WTC11 (cell line): ENCODE measurements around the gene ZBTB37. TPM values are rescaled to one million over a fixed set of nuclear protein-coding genes. Genes with fewer than 3 reads are reported as not detected.

ENCODE experiments used
- ATAC-seq: fragments of 200-7000 bp; cut with Tn5 transposase; 2 replicates; pipeline ENCODE4 v1.10.0; 2021; ENCODE audit warnings: mild to moderate bottlenecking, moderate library complexity
- CTCF ChIA-PET: fragments of 300-600 bp; sonication (Branson Sonifier 250); formaldehyde crosslinking; loops from one replicate; lab custom pipeline; 2021; ENCODE audit warnings: antibody characterized with exemption; lab: Charles Lee
- POLR2A ChIA-PET: fragments of 350-600 bp; sonication (Branson Sonifier 250); formaldehyde crosslinking; loops from one replicate; lab custom pipeline; 2021; ENCODE audit warnings: antibody characterized with exemption; lab: Charles Lee
- DNase-seq: peaks from one replicate; pipeline ENCODE4 v3.0.0; 2021; ENCODE audit warnings: low spot score
- H3K27ac Mint-ChIP-seq: 2 replicates; pipeline ENCODE4 v1.8.0; 2021; ENCODE audit warnings: mixed read lengths
- H3K27me3 Mint-ChIP-seq: 2 replicates; pipeline ENCODE4 v1.8.0; 2021; ENCODE audit warnings: low read depth, mild to moderate bottlenecking, moderate library complexity, mixed read lengths
- H3K36me3 Mint-ChIP-seq: 2 replicates; pipeline ENCODE4 v1.8.0; 2021; ENCODE audit warnings: mixed read lengths
- H3K4me1 Mint-ChIP-seq: 2 replicates; pipeline ENCODE4 v1.8.0; 2022; ENCODE audit warnings: mixed read lengths
- H3K4me3 Mint-ChIP-seq: 2 replicates; pipeline ENCODE4 v1.8.0; 2021; ENCODE audit warnings: mild to moderate bottlenecking, moderate library complexity, mixed read lengths
- H3K9me3 Mint-ChIP-seq: 2 replicates; pipeline ENCODE4 v1.8.0; 2021; ENCODE audit warnings: mixed read lengths
- AR ChIP-seq: fragments of 250-450 bp; sonication (Bioruptor Pico); IDR thresholded peaks from 2 replicates; pipeline ENCODE4 v1.9.0; 2021; ENCODE audit warnings: mild to moderate bottlenecking
- CTCF ChIP-seq: fragments of 200-600 bp; IDR thresholded peaks from 2 replicates; pipeline ENCODE4 v1.8.0; 2022; ENCODE audit warnings: antibody characterized with exemption
- EMX1 ChIP-seq: fragments of 250-450 bp; sonication (Bioruptor Pico); IDR thresholded peaks from 2 replicates; pipeline ENCODE4 v1.8.0; 2021; ENCODE audit warnings: mild to moderate bottlenecking
- ERG ChIP-seq: fragments of 250-450 bp; sonication (Bioruptor Pico); IDR thresholded peaks from 2 replicates; pipeline ENCODE4 v1.8.0; 2021; ENCODE audit warnings: mild to moderate bottlenecking
- GRHL2 ChIP-seq: fragments of 250-450 bp; sonication (Bioruptor Pico); IDR thresholded peaks from 2 replicates; pipeline ENCODE4 v1.8.0; 2022; ENCODE audit warnings: mild to moderate bottlenecking, moderate library complexity; ENCODE audit not compliant: insufficient replicate concordance, severe bottlenecking
- IRF2 ChIP-seq: sonication (generic); formaldehyde crosslinking; IDR thresholded peaks from 2 replicates; pipeline ENCODE4 v1.8.0; 2022; ENCODE audit warnings: low read depth, missing genetic modification reagents, borderline replicate concordance
- JUN ChIP-seq: sonication (generic); formaldehyde crosslinking; IDR thresholded peaks from 2 replicates; pipeline ENCODE4 v1.8.0; 2023; ENCODE audit warnings: mild to moderate bottlenecking, missing genetic modification reagents
- NR1H2 ChIP-seq: sonication (generic); formaldehyde crosslinking; IDR thresholded peaks from 2 replicates; pipeline ENCODE4 v1.9.0; 2021; ENCODE audit warnings: mild to moderate bottlenecking, moderate library complexity, missing genetic modification reagents
- NR2C2 ChIP-seq: sonication (generic); formaldehyde crosslinking; IDR thresholded peaks from 2 replicates; pipeline ENCODE4 v1.8.0; 2022; ENCODE audit warnings: mild to moderate bottlenecking, missing genetic modification reagents
- NR3C1 ChIP-seq: sonication (generic); formaldehyde crosslinking; conservative IDR thresholded peaks from 2 replicates; pipeline ENCODE4 v1.8.1; 2023; ENCODE audit warnings: low read depth, mild to moderate bottlenecking, missing genetic modification reagents
- PRRX2 ChIP-seq: fragments of 250-450 bp; sonication (Bioruptor Pico); IDR thresholded peaks from 2 replicates; pipeline ENCODE4 v1.8.0; 2021; ENCODE audit warnings: mild to moderate bottlenecking
- SMAD4 ChIP-seq: sonication (generic); formaldehyde crosslinking; IDR thresholded peaks from 2 replicates; pipeline ENCODE4 v1.8.0; 2022; ENCODE audit warnings: mild to moderate bottlenecking, missing genetic modification reagents
- SP1 ChIP-seq: sonication (generic); formaldehyde crosslinking; conservative IDR thresholded peaks from 2 replicates; pipeline ENCODE4 v1.8.1; 2022; ENCODE audit warnings: missing genetic modification reagents
- TEAD1 ChIP-seq: sonication (generic); formaldehyde crosslinking; IDR thresholded peaks from 2 replicates; pipeline ENCODE4 v1.8.0; 2022; ENCODE audit warnings: mild to moderate bottlenecking, missing genetic modification reagents
- USF2 ChIP-seq: sonication (generic); formaldehyde crosslinking; IDR thresholded peaks from 2 replicates; pipeline ENCODE4 v1.8.1; 2023; ENCODE audit warnings: mild to moderate bottlenecking, missing genetic modification reagents, moderate library complexity
- ZBTB21 ChIP-seq: sonication (generic); formaldehyde crosslinking; IDR thresholded peaks from 2 replicates; pipeline ENCODE4 v1.8.1; 2023; ENCODE audit warnings: mild to moderate bottlenecking, missing genetic modification reagents, borderline replicate concordance
- ZMAT4 ChIP-seq: fragments of 250-450 bp; sonication (Bioruptor Pico); IDR thresholded peaks from 2 replicates; pipeline ENCODE4 v1.9.0; 2021; ENCODE audit warnings: mild to moderate bottlenecking
- ZNF121 ChIP-seq: sonication (generic); formaldehyde crosslinking; IDR thresholded peaks from 2 replicates; pipeline ENCODE4 v1.8.0; 2023; ENCODE audit warnings: missing genetic modification reagents
- total RNA-seq: library from RNA; stranded (reverse); gene quantifications from 3 replicates; pipeline ENCODE4 v1.2.3, GENCODE V29; 2021
- TF ChIP-seq, protein P1 (sequence below): sonication (generic); formaldehyde crosslinking; IDR thresholded peaks from 2 replicates; pipeline ENCODE4 v1.8.1; 2023; ENCODE audit warnings: mild to moderate bottlenecking, missing genetic modification reagents
- TF ChIP-seq, protein P2 (sequence below): sonication (generic); formaldehyde crosslinking; IDR thresholded peaks from 2 replicates; pipeline ENCODE4 v1.8.0; 2022; ENCODE audit warnings: mild to moderate bottlenecking, missing genetic modification reagents

The ZBTB37 gene
- total RNA-seq, 1 experiment from 2014 or later, result 14.4 TPM

GRCh38 chr1:173914366-173914871 lies 46.2 kb downstream of the ZBTB37 start:
- CTCF ChIA-PET, result interaction anchor here (0.6 kb wide), 1 partner anchor 191 kb away, joined by 3 read pairs; no protein-coding TSS in a partner anchor
- Mint-ChIP-seq H3K36me3 (no peaks in the 10 kb centered on the region), H3K9me3 (peaks cover 3% of the 10 kb centered on the region; the same call in 1 of the 2 replicates), H3K4me1 (no peaks in the 10 kb centered on the region), H3K27ac (no peak overlapping the region), H3K4me3 (no peak overlapping the region), H3K27me3 (no peaks in the 10 kb centered on the region)
- POLR2A ChIA-PET, result interaction anchor here (0.6 kb wide), 1 partner anchor 356 kb away, joined by 3 read pairs; no protein-coding TSS in a partner anchor
- ATAC-seq (peak; percentile 84), DNase-seq (peak; percentile 58)
- TF ChIP-seq CTCF (peak; percentile 77), AR (CRISPR knock-in tag) (no peak)

DNA sequence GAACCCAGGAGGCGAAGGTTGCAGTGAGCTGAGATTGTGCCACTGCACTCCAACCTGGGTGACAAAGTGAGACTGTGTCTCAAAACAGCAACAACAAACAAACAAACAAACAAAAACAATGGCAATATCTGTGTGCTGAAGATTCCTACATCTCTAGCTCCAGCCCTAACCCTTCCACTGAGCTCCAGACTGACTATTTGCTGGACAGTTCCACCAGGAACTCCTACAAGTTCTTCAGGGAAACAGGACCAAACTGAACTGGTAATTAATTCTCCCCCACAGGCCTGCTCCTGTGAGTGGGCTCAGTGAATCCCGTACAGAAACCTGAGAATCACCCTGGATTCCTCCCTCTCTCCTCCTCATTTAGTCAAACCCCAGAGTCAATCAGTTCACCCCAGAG lies 47.4 kb downstream of the ZBTB37 start:
- Mint-ChIP-seq H3K27ac (no peak overlapping the region; the same call in 1 of the 2 replicates), H3K36me3 (no peaks in the 10 kb centered on the region), H3K4me1 (no peaks in the 10 kb centered on the region), H3K27me3 (no peaks in the 10 kb centered on the region), H3K9me3 (no peaks in the 10 kb centered on the region), H3K4me3 (no peak overlapping the region)
- ATAC-seq (no peak), DNase-seq (no peak)
- POLR2A ChIA-PET, result no interaction called here
- CTCF ChIA-PET, result no interaction called here
- TF ChIP-seq PRRX2 (CRISPR knock-in tag), result no peak
- no peak for TF ChIP-seq ZNF121 (CRISPR knock-in tag)
- TF ChIP-seq GRHL2 (CRISPR knock-in tag), result no peak
- TF ChIP-seq NR2C2 (CRISPR knock-in tag), result no peak
- no peak for TF ChIP-seq IRF2 (CRISPR knock-in tag)
- TF ChIP-seq ZBTB21 (CRISPR knock-in tag), result no peak
- no peak for TF ChIP-seq CTCF
- no peak for TF ChIP-seq EMX1
- no peak for TF ChIP-seq NR3C1 (CRISPR knock-in tag)
- TF ChIP-seq ERG (CRISPR knock-in tag), result no peak
- TF ChIP-seq SMAD4, result no peak
- TF ChIP-seq SP1 (CRISPR knock-in tag), result no peak
- TF ChIP-seq USF2 (CRISPR knock-in tag), result no peak
- TF ChIP-seq NR1H2 (CRISPR knock-in tag), result no peak
- TF ChIP-seq JUN, result no peak
- no peak for TF ChIP-seq ZMAT4 (CRISPR knock-in tag)
- TF ChIP-seq, protein P1, sequence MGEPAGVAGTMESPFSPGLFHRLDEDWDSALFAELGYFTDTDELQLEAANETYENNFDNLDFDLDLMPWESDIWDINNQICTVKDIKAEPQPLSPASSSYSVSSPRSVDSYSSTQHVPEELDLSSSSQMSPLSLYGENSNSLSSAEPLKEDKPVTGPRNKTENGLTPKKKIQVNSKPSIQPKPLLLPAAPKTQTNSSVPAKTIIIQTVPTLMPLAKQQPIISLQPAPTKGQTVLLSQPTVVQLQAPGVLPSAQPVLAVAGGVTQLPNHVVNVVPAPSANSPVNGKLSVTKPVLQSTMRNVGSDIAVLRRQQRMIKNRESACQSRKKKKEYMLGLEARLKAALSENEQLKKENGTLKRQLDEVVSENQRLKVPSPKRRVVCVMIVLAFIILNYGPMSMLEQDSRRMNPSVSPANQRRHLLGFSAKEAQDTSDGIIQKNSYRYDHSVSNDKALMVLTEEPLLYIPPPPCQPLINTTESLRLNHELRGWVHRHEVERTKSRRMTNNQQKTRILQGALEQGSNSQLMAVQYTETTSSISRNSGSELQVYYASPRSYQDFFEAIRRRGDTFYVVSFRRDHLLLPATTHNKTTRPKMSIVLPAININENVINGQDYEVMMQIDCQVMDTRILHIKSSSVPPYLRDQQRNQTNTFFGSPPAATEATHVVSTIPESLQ (CRISPR knock-in tag), result no peak
- TF ChIP-seq, protein P2, sequence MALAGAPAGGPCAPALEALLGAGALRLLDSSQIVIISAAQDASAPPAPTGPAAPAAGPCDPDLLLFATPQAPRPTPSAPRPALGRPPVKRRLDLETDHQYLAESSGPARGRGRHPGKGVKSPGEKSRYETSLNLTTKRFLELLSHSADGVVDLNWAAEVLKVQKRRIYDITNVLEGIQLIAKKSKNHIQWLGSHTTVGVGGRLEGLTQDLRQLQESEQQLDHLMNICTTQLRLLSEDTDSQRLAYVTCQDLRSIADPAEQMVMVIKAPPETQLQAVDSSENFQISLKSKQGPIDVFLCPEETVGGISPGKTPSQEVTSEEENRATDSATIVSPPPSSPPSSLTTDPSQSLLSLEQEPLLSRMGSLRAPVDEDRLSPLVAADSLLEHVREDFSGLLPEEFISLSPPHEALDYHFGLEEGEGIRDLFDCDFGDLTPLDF (CRISPR knock-in tag), result no peak
- no peak for TF ChIP-seq TEAD1 (CRISPR knock-in tag)
